DOHH2 (cell line): ENCODE data around the gene POLR2J.

Experiments used
- H3F3A ChIP-seq: fragments of 200-600 bp; sonication (generic), shearing (Covaris generic); 2 replicates; pipeline ENCODE4 v1.6.0; 2016; ENCODE audit warnings: antibody characterized with exemption, mild to moderate bottlenecking; ENCODE audit not compliant: control insufficient read depth, insufficient read depth
- H3K27ac ChIP-seq: fragments of 200-600 bp; sonication (generic); 2 replicates; pipeline ENCODE4 v1.5.1; 2014; ENCODE audit warnings: low read depth, mild to moderate bottlenecking, low read length, moderate library complexity
- H3K27me3 ChIP-seq: fragments of 200-600 bp; sonication (generic); 2 replicates; pipeline ENCODE4 v1.6.1; 2014; ENCODE audit warnings: mild to moderate bottlenecking, low read length, mixed read lengths; ENCODE audit not compliant: control insufficient read depth
- H3K36me3 ChIP-seq: fragments of 200-600 bp; sonication (generic); 2 replicates; pipeline ENCODE4 v1.6.1; 2014; ENCODE audit warnings: mild to moderate bottlenecking, low read length, moderate library complexity, mixed read lengths; ENCODE audit not compliant: control insufficient read depth
- H3K4me1 ChIP-seq: fragments of 200-600 bp; sonication (generic); 2 replicates; pipeline ENCODE4 v1.6.1; 2014; ENCODE audit warnings: mild to moderate bottlenecking, low read length, mixed read lengths; ENCODE audit not compliant: control insufficient read depth
- H3K4me2 ChIP-seq: fragments of 200-600 bp; sonication (generic); 2 replicates; pipeline ENCODE4 v1.6.0; 2014; ENCODE audit warnings: mild to moderate bottlenecking, low read length, moderate library complexity
- H3K4me3 ChIP-seq: fragments of 200-600 bp; sonication (generic); 2 replicates; pipeline ENCODE4 v1.5.1; 2014; ENCODE audit warnings: mild to moderate bottlenecking, low read length, mixed read lengths
- H3K79me2 ChIP-seq: fragments of 200-600 bp; sonication (generic); 2 replicates; pipeline ENCODE4 v1.6.1; 2014; ENCODE audit warnings: mild to moderate bottlenecking, low read length, mixed read lengths; ENCODE audit not compliant: control insufficient read depth
- H3K9me2 ChIP-seq: fragments of 200-600 bp; sonication (generic); replicated peaks from 2 replicates; pipeline ENCODE4 v1.6.1; 2014; ENCODE audit warnings: mild to moderate bottlenecking, low read length, mixed read lengths; ENCODE audit not compliant: control insufficient read depth
- H3K9me3 ChIP-seq: fragments of 200-600 bp; sonication (generic); 2 replicates; pipeline ENCODE4 v1.6.1; 2014; ENCODE audit warnings: antibody characterized with exemption, low read length, mixed read lengths; ENCODE audit not compliant: control insufficient read depth, insufficient read depth
- H4K20me1 ChIP-seq: fragments of 200-600 bp; sonication (generic); 2 replicates; pipeline ENCODE4 v1.6.0; 2014; ENCODE audit warnings: low read depth, mild to moderate bottlenecking, antibody characterized with exemption, low read length, moderate library complexity; ENCODE audit not compliant: control insufficient read depth, insufficient read depth
- EZH2phosphoT487 ChIP-seq: fragments of 200-600 bp; sonication (generic); IDR thresholded peaks from 2 replicates; pipeline ENCODE4 v1.6.1; 2017; ENCODE audit warnings: borderline replicate concordance, mild to moderate bottlenecking, antibody characterized with exemption, low read length, moderate library complexity, mixed read lengths
- TF ChIP-seq, protein P1 (sequence below): fragments of 200-600 bp; sonication (generic); IDR thresholded peaks from one replicate; pipeline ENCODE4 v1.5.1; 2014; ENCODE audit warnings: antibody characterized with exemption, mild to moderate bottlenecking, low read depth, low read length; ENCODE audit not compliant: poor library complexity, severe bottlenecking

Gene POLR2J

DNA sequence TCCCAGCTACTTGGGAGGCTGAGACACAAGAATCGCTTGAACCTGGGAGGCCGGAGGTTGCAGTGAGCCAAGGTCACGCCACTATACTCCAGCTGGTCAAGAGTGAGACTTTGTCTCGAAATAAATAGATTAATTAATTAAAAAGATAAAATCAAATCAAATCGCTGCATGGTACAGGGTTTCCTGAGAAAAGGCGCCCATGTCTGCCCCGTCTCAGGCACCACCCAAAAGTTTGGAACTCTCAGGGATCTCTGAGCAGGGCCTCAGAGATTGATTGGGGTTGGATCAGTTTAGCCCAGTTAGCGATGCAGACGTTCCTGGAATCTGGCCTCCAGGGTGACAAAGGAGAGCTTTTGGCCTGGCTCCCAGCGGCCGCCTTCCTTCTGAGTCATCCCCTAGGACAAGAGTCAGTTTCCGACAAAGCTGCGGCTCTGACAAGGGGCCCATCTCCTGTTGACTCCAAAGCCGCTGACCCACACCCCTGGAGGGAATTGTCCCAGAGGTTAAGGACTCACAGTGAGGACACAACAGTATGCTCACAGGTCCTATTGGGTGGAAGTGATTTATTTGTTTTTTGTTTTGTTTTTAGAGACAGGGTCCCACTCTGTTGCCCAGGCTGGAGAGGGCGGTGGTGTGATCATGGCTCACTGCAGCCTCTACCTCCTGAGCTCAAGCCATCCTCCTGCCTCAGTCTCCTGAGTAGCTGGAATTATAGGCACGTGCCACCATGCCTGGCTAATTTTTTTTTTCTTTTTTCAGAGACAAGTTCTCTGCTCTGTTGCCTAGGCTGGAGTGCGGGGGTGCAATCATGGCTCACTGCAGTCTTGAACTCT, 38.5 kb downstream of the POLR2J start:
- H3F3A ChIP-seq: peaks cover 49% of the 10 kb centered on the region
- peak overlapping the region; percentile 98 for H3K27ac ChIP-seq
- H4K20me1 ChIP-seq: no peaks in the 10 kb centered on the region; the same call in 1 of the 2 replicates
- H3K4me3 ChIP-seq: peak overlapping the region; percentile 46
- H3K9me3 ChIP-seq: no peaks in the 10 kb centered on the region
- no peaks in the 10 kb centered on the region for H3K27me3 ChIP-seq
- peaks cover 91% of the 10 kb centered on the region for H3K4me1 ChIP-seq
- H3K36me3 ChIP-seq: peaks cover 84% of the 10 kb centered on the region
- H3K79me2 ChIP-seq: peaks cover 59% of the 10 kb centered on the region
- H3K4me2 ChIP-seq: peak overlapping the region; percentile 68
- no peaks in the 10 kb centered on the region for H3K9me2 ChIP-seq
- TF ChIP-seq, protein P1, sequence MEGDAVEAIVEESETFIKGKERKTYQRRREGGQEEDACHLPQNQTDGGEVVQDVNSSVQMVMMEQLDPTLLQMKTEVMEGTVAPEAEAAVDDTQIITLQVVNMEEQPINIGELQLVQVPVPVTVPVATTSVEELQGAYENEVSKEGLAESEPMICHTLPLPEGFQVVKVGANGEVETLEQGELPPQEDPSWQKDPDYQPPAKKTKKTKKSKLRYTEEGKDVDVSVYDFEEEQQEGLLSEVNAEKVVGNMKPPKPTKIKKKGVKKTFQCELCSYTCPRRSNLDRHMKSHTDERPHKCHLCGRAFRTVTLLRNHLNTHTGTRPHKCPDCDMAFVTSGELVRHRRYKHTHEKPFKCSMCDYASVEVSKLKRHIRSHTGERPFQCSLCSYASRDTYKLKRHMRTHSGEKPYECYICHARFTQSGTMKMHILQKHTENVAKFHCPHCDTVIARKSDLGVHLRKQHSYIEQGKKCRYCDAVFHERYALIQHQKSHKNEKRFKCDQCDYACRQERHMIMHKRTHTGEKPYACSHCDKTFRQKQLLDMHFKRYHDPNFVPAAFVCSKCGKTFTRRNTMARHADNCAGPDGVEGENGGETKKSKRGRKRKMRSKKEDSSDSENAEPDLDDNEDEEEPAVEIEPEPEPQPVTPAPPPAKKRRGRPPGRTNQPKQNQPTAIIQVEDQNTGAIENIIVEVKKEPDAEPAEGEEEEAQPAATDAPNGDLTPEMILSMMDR: no peak
- no peak for TF ChIP-seq EZH2phosphoT487

DNA sequence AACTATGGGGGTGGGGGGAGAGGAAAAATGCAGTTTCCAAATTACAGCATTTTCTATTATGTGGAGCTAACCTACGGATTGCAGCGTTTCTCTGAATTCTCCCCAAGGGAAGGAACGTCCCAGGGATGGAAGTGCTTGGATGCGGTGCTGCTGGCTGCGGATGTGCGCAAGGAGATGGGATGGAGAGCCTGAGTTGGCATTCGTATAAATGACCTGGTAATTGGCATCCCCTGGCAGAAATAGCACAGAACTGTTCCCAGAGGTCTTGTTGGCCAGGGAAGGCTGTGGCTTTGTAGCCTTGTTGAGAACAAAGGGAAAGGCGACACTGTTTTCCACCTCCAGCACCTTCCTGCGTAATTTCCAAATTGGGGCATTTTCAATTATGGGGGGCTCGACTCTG, 42.6 kb downstream of the POLR2J start:
- TF ChIP-seq, protein P1: no peak
- no peak for TF ChIP-seq EZH2phosphoT487
- Histone ChIP-seq H3K79me2 (peaks cover 63% of the 10 kb centered on the region), H3F3A (peaks cover 38% of the 10 kb centered on the region), H3K4me1 (peaks cover 81% of the 10 kb centered on the region), H3K4me2 (peak overlapping the region; percentile 93), H3K36me3 (peaks cover 73% of the 10 kb centered on the region), H4K20me1 (no peaks in the 10 kb centered on the region; the same call in 1 of the 2 replicates), H3K9me3 (no peaks in the 10 kb centered on the region), H3K4me3 (peak overlapping the region; percentile 78), H3K27me3 (no peaks in the 10 kb centered on the region), H3K9me2 (no peaks in the 10 kb centered on the region), H3K27ac (peak overlapping the region; percentile 76)

DNA sequence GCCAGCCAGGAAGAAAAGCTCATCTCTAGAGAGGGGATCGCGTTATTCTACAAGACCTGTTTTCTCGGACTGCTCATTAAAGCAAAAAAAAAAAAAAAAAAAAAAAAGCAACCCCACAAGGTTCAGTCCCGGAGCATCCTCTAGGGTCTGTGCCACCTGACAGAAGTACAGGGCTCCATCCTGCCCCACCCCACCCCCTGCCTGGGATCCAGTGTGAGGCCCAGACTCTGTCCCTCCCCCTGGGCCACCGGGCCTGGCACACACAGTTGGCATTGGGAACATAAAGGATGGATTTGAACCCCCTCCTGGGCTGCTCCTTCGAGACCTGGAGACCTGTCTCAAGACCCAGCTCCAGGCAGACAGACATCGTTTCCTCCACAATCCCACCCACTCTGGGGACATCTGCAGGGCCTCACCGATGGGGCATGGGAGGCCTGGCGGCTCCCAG, 44.7 kb downstream of the POLR2J start:
- peaks cover 53% of the 10 kb centered on the region for H3K36me3 ChIP-seq
- peaks cover 83% of the 10 kb centered on the region for H3K4me1 ChIP-seq
- H3K9me3 ChIP-seq: no peaks in the 10 kb centered on the region
- peak overlapping the region; percentile 76 for H3K27ac ChIP-seq
- no peaks in the 10 kb centered on the region for H3K27me3 ChIP-seq
- H4K20me1 ChIP-seq: no peaks in the 10 kb centered on the region; the same call in 1 of the 2 replicates
- peaks cover 24% of the 10 kb centered on the region for H3F3A ChIP-seq
- no peak for TF ChIP-seq EZH2phosphoT487
- TF ChIP-seq, protein P1: no peak
- H3K9me2 ChIP-seq: no peaks in the 10 kb centered on the region
- peaks cover 54% of the 10 kb centered on the region for H3K79me2 ChIP-seq
- peak overlapping the region; percentile 93 for H3K4me2 ChIP-seq
- H3K4me3 ChIP-seq: peak overlapping the region; percentile 78
